Activated CD4-positive, alpha-beta T cell treated with anti-CD3 and anti-CD28 coated beads for 48 hours (primary cell): ENCODE measurements around the gene CHKA.
"Not testable (repeated sequence)": the region's sequence is repeated elsewhere in the genome, so short reads cannot be mapped to it uniquely, and the experiment has no call there.

Experiments
- DNase-seq: peaks from one replicate; pipeline ENCODE4 v3.0.0-alpha.2; 2020

CHKA gene

GRCh38 chr11:68115285-68115684 lies 5.9 kb downstream of the CHKA start:
- DNase-seq, result no peak

GRCh38 chr11:68113986-68114385 lies 7.2 kb downstream of the CHKA start:
- DNase-seq, result no peak

- DNase-seq, result no peak
Observed at GRCh38 chr11:68107689-68108088, 13.5 kb downstream of the CHKA start.

- DNase-seq, result no peak
Observed at GRCh38 chr11:68106165-68106940, 14.8 kb downstream of the CHKA start.

GRCh38 chr11:68099474-68100405 lies 21.4 kb downstream of the CHKA start:
- DNase-seq, result peak; percentile 38

- DNase-seq, result no peak
Observed at GRCh38 chr11:68099057-68099456, 22.1 kb downstream of the CHKA start.

GRCh38 chr11:68096962-68097361 lies 24.2 kb downstream of the CHKA start:
- DNase-seq, result no peak

- DNase-seq, result no peak
Observed at GRCh38 chr11:68093565-68093964, 27.6 kb downstream of the CHKA start.

- not testable (repeated sequence) for DNase-seq
Observed at GRCh38 chr11:68092946-68093345, 28.2 kb downstream of the CHKA start.

- DNase-seq, result no peak
Observed at GRCh38 chr11:68092411-68092810, 28.8 kb downstream of the CHKA start.

- DNase-seq, result no peak
Observed at GRCh38 chr11:68090706-68091105, 30.5 kb downstream of the CHKA start.

- DNase-seq, result no peak
Observed at GRCh38 chr11:68090287-68090686, 30.9 kb downstream of the CHKA start.

- no peak for DNase-seq
Observed at GRCh38 chr11:68089679-68090078, 31.5 kb downstream of the CHKA start.

- no peak for DNase-seq
Observed at GRCh38 chr11:68083517-68083916, 37.7 kb downstream of the CHKA start.

- no peak for DNase-seq
Observed at GRCh38 chr11:68082481-68082880, 38.7 kb downstream of the CHKA start.

- DNase-seq, result no peak
Observed at GRCh38 chr11:68081691-68082090, 39.5 kb downstream of the CHKA start.

- DNase-seq, result no peak
Observed at GRCh38 chr11:68080860-68081259, 40.3 kb downstream of the CHKA start.

- no peak for DNase-seq
Observed at GRCh38 chr11:68077617-68078582, 43.3 kb downstream of the CHKA start.

GRCh38 chr11:68076371-68077042 lies 44.7 kb downstream of the CHKA start:
- DNase-seq, result no peak

- DNase-seq, result no peak
Observed at GRCh38 chr11:68074584-68075352, 46.4 kb downstream of the CHKA start.

GRCh38 chr11:68071281-68072048 lies 49.7 kb downstream of the CHKA start:
- no peak for DNase-seq
